ENCODE data around the gene SFXN5.
"Not testable (repeated sequence)": the region's sequence is repeated elsewhere in the genome, so short reads cannot be mapped to it uniquely, and the experiment has no call there.

SFXN5 gene

DNA sequence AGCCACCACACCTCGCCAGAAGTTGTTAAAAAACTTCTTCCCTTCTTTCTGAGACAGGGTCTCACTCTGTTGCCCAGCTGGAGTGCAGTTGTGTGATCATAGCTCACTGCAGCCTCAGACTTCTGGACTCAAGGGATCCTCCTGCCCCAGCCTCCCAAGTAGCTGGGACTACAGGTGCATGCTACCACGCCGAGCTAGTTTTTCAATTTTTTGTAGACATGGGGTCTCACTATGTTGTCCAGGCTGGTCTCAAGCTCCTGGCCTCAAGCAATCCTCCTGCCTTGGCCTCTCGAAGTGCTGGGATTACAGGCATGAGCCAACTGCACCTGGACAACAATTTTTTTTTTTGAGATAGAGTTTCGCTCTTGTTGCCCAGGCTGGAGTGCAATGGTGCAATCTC, 6.4 kb downstream of the SFXN5 start:
- H3K4me3 ChIP-seq (ENCODE audit: low read depth, low read length); H3K36me3 ChIP-seq (ENCODE audit: control insufficient read depth in 2 of 2, insufficient read depth in 1 of 2, low read length in 2 of 2); POLR2A ChIA-PET; H3K9me3 ChIP-seq (ENCODE audit: control insufficient read depth, insufficient read depth, low read depth, low read length); H3K27ac ChIP-seq (ENCODE audit: extremely low read depth, low read depth, low read length): not testable (repeated sequence)
- H3K4me1 ChIP-seq (ENCODE audit: control insufficient read depth, insufficient read depth, low read length), result peaks cover 12% of the 10 kb centered on the region
- peak; percentile 83 for TF ChIP-seq ZNF121 (tag by site-specific recombination; IDR thresholded peaks at IDR 0.05)
- CTCF ChIA-PET, result interaction anchor here (2.3 kb wide), 1 partner anchor 20 kb away, joined by 5 read pairs; no protein-coding TSS in a partner anchor

DNA sequence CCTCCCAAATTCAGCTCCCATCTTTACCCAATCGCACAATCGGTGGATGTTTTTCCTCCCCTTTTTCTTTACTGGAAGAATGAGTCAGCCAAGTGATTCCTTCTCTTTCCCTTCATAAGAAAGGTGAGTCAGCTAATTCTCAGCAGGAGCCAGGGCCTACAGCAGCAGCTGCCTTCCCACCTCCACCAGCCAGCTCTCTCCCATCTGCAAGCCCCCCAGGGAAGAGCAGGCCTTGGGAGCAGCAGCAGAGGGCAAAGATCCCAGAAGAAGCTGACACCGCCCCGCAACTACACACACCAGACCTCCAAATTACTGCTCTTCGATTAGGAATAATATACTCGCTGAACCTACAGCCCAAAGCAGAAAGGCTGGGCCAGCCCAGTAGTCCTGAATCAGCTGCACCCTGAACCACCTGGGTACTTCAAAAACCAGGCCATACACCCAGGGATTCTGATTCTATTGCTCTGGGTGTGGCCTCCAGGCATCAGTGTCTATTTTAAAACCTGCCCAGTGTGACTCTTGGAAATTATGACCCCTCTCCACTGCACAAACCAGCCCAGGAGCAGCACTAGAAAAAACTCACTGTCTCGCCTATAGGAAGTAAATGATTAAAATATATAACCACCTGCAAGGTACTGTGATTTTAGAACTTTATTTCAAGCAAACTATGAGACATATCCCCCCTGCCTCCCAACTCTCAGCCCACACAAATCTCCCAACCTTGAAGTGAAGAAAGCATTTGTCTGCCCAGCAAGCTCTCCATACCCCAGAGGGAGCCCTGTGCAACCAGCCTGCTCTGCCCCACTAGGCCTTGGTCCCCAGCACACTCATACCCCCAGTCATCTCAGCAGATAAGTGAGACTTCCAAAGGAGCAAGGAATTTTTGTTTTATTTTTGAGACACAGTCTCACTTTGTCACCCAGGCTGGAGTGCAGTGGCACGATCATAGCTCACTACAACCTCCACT, 7.3 kb downstream of the SFXN5 start:
- TF ChIP-seq SP3 (tag by site-specific recombination; IDR thresholded peaks at IDR 0.05) (no peak), KLF8 (tag by site-specific recombination; IDR thresholded peaks at IDR 0.05) (no peak), ZIC2 (tag by site-specific recombination; IDR thresholded peaks at IDR 0.05) (peak; percentile 53; the same call in 1 of the 2 replicates), ZNF660 (tag by site-specific recombination; IDR thresholded peaks at IDR 0.05) (peak; percentile 49; the same call in 1 of the 2 replicates), KLF16 (tag by site-specific recombination; IDR thresholded peaks at IDR 0.05) (0 out of 2 replicates have a peak, but pooled peaks have one; percentile 21), OSR2 (tag by site-specific recombination; IDR thresholded peaks at IDR 0.05) (0 out of 2 replicates have a peak, but pooled peaks have one; percentile 13), GLIS1 (tag by site-specific recombination; IDR thresholded peaks at IDR 0.05) (peak; percentile 81), WT1 (tag by site-specific recombination; IDR thresholded peaks at IDR 0.05) (no peak), ZFP41 (tag by site-specific recombination; IDR thresholded peaks at IDR 0.05; ENCODE audit: borderline replicate concordance) (no peak), ZNF600 (tag by site-specific recombination; IDR thresholded peaks at IDR 0.05) (0 out of 2 replicates have a peak, but pooled peaks have one; percentile 20), ZNF394 (tag by site-specific recombination; IDR thresholded peaks at IDR 0.05; ENCODE audit: borderline replicate concordance) (0 out of 2 replicates have a peak, but pooled peaks have one; percentile 14), PRDM1 (tag by site-specific recombination; IDR thresholded peaks at IDR 0.05) (peak; percentile 66; the same call in 1 of the 2 replicates), ZBTB17 (tag by site-specific recombination; IDR thresholded peaks at IDR 0.05) (peak; percentile 84), ZNF629 (tag by site-specific recombination; IDR thresholded peaks at IDR 0.05) (0 out of 2 replicates have a peak, but pooled peaks have one; percentile 23), GLIS2 (tag by site-specific recombination; IDR thresholded peaks at IDR 0.05) (peak; percentile 39), SP7 (tag by site-specific recombination; IDR thresholded peaks at IDR 0.05) (peak; percentile 56)
- TF ChIP-seq, protein P1, sequence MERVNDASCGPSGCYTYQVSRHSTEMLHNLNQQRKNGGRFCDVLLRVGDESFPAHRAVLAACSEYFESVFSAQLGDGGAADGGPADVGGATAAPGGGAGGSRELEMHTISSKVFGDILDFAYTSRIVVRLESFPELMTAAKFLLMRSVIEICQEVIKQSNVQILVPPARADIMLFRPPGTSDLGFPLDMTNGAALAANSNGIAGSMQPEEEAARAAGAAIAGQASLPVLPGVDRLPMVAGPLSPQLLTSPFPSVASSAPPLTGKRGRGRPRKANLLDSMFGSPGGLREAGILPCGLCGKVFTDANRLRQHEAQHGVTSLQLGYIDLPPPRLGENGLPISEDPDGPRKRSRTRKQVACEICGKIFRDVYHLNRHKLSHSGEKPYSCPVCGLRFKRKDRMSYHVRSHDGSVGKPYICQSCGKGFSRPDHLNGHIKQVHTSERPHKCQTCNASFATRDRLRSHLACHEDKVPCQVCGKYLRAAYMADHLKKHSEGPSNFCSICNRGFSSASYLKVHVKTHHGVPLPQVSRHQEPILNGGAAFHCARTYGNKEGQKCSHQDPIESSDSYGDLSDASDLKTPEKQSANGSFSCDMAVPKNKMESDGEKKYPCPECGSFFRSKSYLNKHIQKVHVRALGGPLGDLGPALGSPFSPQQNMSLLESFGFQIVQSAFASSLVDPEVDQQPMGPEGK (tag by site-specific recombination; IDR thresholded peaks at IDR 0.05), result peak; percentile 47; the same call in 1 of the 2 replicates
- TF ChIP-seq, protein P2, sequence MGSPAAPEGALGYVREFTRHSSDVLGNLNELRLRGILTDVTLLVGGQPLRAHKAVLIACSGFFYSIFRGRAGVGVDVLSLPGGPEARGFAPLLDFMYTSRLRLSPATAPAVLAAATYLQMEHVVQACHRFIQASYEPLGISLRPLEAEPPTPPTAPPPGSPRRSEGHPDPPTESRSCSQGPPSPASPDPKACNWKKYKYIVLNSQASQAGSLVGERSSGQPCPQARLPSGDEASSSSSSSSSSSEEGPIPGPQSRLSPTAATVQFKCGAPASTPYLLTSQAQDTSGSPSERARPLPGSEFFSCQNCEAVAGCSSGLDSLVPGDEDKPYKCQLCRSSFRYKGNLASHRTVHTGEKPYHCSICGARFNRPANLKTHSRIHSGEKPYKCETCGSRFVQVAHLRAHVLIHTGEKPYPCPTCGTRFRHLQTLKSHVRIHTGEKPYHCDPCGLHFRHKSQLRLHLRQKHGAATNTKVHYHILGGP (tag by site-specific recombination; IDR thresholded peaks at IDR 0.05), result no peak
- Histone ChIP-seq H3K9me3 (ENCODE audit: control insufficient read depth, insufficient read depth, low read depth, low read length) (no peaks in the 10 kb centered on the region), H3K36me3 (ENCODE audit: control insufficient read depth in 2 of 2, insufficient read depth in 1 of 2, low read length in 2 of 2) (peaks cover 3% of the 10 kb centered on the region in 2 experiments; a peak in 2 of 3 replicates), H3K4me1 (ENCODE audit: control insufficient read depth, insufficient read depth, low read length) (peaks cover 12% of the 10 kb centered on the region), H3K27ac (ENCODE audit: extremely low read depth, low read depth, low read length) (peak overlapping the region; percentile 48), H3K4me3 (ENCODE audit: low read depth, low read length) (no peak overlapping the region)
- ChIA-PET POLR2A (no interaction called here), CTCF (interaction anchor here (0.5 to 2.3 kb wide), 5 partner anchors 21 to 1893 kb away, joined by 3 to 5 read pairs (median 3); no protein-coding TSS in a partner anchor)

All from HEK293 (cell line).